ENCODE data around the gene C2CD2. TPM values are rescaled to one million over a fixed set of nuclear protein-coding genes. Genes with fewer than 3 reads are reported as not detected.
A peak's percentile ranks its signal among the peaks of the same experiment; 100 is the strongest.

The C2CD2 gene
- total RNA-seq, 1 donor from 2014 or later: 45.0 TPM

DNA sequence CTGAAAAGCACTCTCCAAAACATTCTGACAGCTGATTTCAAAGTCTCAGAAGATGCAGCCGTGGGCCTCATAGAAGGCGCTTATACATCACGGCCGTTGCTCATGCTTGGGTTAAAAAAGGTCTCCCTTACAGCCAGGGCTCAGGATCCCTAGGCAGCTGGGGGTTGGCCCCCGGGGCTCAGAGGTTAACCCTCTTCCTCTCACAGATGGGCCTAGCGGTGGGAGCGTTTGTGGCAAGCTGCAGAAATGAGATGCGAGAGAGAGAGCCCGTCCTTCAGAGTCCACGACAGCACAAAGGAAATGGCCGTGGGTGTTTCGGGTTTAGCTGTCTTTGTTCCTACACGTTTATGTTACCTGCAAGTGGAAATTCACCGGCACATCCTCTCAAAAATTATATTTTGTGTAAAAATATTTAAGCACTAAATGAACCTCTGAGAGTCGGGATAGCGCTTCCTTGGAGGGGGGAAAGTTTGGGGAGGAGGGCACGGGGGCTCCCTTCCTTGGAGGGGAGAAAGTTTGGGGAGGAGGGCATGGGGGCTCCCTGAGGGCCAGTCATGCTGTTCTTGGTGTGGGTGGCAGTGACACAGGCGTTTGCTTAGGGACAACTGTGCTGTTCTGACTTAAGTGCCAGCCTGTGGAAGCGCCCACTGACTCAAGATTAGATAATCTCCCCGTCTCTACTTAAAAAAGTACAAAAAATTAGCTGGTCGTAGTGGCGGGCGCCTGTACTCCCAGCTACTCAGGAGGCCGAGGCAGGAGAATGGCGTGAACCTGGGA is 54.2 kb downstream of the C2CD2 start:
- no peak overlapping the region for H3K27ac ChIP-seq
- intact Hi-C loops (cut with DNase I): no loop called here
- peaks cover 3 to 7% of the 10 kb centered on the region in 2 donors for H3K4me1 ChIP-seq
- no peak overlapping the region for H3K4me3 ChIP-seq
- TF ChIP-seq, protein P1, sequence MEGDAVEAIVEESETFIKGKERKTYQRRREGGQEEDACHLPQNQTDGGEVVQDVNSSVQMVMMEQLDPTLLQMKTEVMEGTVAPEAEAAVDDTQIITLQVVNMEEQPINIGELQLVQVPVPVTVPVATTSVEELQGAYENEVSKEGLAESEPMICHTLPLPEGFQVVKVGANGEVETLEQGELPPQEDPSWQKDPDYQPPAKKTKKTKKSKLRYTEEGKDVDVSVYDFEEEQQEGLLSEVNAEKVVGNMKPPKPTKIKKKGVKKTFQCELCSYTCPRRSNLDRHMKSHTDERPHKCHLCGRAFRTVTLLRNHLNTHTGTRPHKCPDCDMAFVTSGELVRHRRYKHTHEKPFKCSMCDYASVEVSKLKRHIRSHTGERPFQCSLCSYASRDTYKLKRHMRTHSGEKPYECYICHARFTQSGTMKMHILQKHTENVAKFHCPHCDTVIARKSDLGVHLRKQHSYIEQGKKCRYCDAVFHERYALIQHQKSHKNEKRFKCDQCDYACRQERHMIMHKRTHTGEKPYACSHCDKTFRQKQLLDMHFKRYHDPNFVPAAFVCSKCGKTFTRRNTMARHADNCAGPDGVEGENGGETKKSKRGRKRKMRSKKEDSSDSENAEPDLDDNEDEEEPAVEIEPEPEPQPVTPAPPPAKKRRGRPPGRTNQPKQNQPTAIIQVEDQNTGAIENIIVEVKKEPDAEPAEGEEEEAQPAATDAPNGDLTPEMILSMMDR (IDR thresholded peaks at IDR 0.05): no peak
- peaks cover 41 to 54% of the 10 kb centered on the region in 2 donors for H3K36me3 ChIP-seq
- DNase-seq (ENCODE audit: low spot score in 2 of 2): no peak
- H3K27me3 ChIP-seq: no peaks in the 10 kb centered on the region
- H3K9me3 ChIP-seq: no peaks in the 10 kb centered on the region

GRCh38 chr21:41898998-41899397 is 54.8 kb downstream of the C2CD2 start:
- DNase-seq (ENCODE audit: low spot score in 2 of 2): no peak
- H3K27me3 ChIP-seq: no peaks in the 10 kb centered on the region
- H3K27ac ChIP-seq: no peak overlapping the region
- no peaks in the 10 kb centered on the region for H3K9me3 ChIP-seq
- peaks cover 3 to 7% of the 10 kb centered on the region in 2 donors for H3K4me1 ChIP-seq
- H3K36me3 ChIP-seq: peaks cover 43 to 53% of the 10 kb centered on the region in 2 donors
- no peak overlapping the region for H3K4me3 ChIP-seq
- intact Hi-C loops (cut with DNase I): no loop called here
- TF ChIP-seq, protein P1 (IDR thresholded peaks at IDR 0.05): no peak

- no peak overlapping the region for H3K4me3 ChIP-seq
- H3K9me3 ChIP-seq: no peaks in the 10 kb centered on the region
- H3K4me1 ChIP-seq: peaks cover 3 to 7% of the 10 kb centered on the region in 2 donors
- H3K27ac ChIP-seq: no peak overlapping the region
- H3K36me3 ChIP-seq: peaks cover 44 to 47% of the 10 kb centered on the region in 2 donors
- TF ChIP-seq, protein P1 (IDR thresholded peaks at IDR 0.05): no peak
- no peak for DNase-seq (ENCODE audit: low spot score in 2 of 2)
- no peaks in the 10 kb centered on the region for H3K27me3 ChIP-seq
- intact Hi-C loops (cut with DNase I): no loop called here
These were observed 56.1 kb downstream of the C2CD2 start for GRCh38 chr21:41897700-41898099.

- peaks cover 3 to 7% of the 10 kb centered on the region in 2 donors for H3K4me1 ChIP-seq
- intact Hi-C loops (cut with DNase I): no loop called here
- no peak overlapping the region for H3K27ac ChIP-seq
- no peaks in the 10 kb centered on the region for H3K27me3 ChIP-seq
- no peak overlapping the region for H3K4me3 ChIP-seq
- H3K36me3 ChIP-seq: peaks cover 49 to 51% of the 10 kb centered on the region in 2 donors
- no peaks in the 10 kb centered on the region for H3K9me3 ChIP-seq
- DNase-seq (ENCODE audit: low spot score in 2 of 2): no peak
- TF ChIP-seq, protein P1 (IDR thresholded peaks at IDR 0.05): no peak
These were observed 56.7 kb downstream of the C2CD2 start for GRCh38 chr21:41897047-41897669.

DNA sequence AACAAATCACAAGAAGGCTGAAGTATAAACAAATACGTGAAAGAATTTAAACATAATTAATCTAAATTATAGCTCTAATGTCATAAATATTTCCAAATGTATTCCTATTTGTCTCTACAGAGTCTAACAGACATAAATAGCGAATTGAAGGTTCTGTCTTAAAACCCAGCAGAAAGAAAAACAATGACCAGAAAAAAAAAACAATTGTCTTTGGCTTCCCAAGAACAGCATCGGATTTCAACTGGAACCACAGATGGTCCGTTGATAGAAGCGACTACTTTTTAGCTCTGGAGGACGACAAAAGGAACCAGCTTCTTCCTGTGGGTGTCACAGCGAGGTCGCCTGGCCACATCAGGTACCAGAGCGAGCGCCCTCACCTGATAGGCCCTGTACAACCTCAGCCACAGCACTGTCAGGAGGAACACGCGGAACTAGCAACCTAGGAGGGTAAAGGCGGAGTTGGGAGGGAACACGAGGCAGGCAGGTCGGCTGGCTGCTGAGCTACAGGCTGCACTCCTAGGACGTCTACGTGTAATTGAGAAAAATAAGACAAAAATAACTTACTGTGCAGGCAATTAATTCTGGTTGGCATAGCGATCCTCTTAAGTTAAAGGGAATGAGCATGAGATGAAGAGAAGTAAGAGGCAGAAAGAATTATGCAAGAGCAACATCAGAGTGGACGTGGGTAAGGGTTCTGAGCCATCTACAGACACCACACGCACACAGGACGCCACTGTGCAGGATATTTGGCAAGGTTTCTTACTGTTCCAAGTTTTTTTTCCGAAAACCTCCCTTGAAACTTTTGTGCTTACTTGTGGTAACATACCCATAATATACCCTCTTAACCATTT is 58.0 kb downstream of the C2CD2 start:
- peak overlapping the region in 1 of 2 donors; percentile 49 for H3K27ac ChIP-seq
- no peak for DNase-seq (ENCODE audit: low spot score in 2 of 2)
- intact Hi-C loops (cut with DNase I): no loop called here
- H3K4me1 ChIP-seq: peaks cover 3 to 7% of the 10 kb centered on the region in 2 donors
- peak overlapping the region in 1 of 2 donors; percentile 3 for H3K4me3 ChIP-seq
- TF ChIP-seq, protein P1 (IDR thresholded peaks at IDR 0.05): no peak
- H3K36me3 ChIP-seq: peaks cover 43 to 53% of the 10 kb centered on the region in 2 donors
- no peaks in the 10 kb centered on the region for H3K9me3 ChIP-seq
- H3K27me3 ChIP-seq: no peaks in the 10 kb centered on the region

Data from ascending aorta (tissue), 2 donors.